Hematopoietic multipotent progenitor cell treated with erythropoietin and hydrocortisone succinate and interleukin-3 and kit ligand, for 8 days (in vitro differentiated cells): ENCODE measurements around the gene ST8SIA4.
"Not testable (repeated sequence)": the region's sequence is repeated elsewhere in the genome, so short reads cannot be mapped to it uniquely, and the experiment has no call there.

Experiments used
- DNase-seq: peaks from one replicate; pipeline ENCODE4 v3.0.0-alpha.2; 2015

The ST8SIA4 gene

GRCh38 chr5:100828071-100828897 lies 74.8 kb downstream of the ST8SIA4 start:
- no peak for DNase-seq

DNA sequence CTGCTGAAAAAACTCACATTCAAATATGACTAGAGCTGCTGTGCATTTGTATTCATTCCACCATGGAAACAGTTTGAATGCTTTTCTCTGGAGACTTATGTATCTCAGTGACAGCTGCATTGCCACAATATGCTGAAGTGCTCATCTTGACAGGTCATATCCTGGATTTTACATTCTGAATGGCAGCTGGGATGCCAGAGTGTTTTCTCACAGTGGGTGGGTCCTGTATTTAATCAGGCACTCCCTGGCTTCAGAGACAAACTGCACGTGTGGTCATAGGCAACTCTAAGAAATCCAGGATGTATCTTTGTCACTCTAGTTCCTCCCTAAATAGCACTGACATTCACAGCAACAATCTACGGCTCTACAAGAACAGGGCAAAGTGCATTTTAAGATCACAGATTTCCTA lies 75.6 kb downstream of the ST8SIA4 start:
- DNase-seq, result no peak

GRCh38 chr5:100826133-100826532 lies 76.9 kb downstream of the ST8SIA4 start:
- DNase-seq, result no peak

DNA sequence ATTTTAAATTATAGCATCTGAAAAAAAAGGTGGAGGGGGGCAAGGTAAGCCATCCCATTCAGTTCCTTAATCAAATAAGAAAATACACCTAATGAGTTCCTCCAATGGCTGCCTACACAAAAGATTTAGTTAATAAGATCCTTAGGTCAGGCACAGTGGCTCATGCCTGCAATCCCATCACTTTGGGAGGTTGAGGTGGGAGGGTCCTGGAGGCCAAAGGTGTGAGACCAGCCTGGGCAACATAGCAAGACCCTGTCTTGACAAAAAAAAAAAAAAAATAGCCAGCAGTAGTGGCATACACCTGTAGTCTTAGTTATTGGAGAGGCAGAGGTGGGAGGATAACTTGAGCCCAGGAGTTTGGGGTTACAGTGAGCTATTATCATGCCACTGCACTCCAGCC lies 78.4 kb downstream of the ST8SIA4 start:
- no peak for DNase-seq

DNA sequence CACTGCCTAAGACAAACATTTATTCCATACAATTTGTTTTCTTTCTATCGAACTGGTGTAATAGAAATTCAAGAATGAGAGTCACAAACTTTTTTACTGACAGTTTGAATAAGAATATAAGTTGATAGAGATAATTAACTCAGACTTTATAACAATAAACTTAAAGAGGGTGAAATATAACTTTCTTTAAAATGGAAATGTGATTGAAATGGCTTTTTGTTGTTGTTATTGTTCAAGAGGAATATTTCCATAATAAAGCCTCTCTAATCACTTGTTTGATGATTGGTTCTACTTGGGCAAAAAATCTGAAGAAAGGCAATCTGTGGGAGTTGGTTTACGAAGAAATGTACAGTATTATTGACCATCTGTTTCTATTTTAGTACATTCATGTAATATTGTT lies 79.3 kb downstream of the ST8SIA4 start:
- no peak for DNase-seq

DNA sequence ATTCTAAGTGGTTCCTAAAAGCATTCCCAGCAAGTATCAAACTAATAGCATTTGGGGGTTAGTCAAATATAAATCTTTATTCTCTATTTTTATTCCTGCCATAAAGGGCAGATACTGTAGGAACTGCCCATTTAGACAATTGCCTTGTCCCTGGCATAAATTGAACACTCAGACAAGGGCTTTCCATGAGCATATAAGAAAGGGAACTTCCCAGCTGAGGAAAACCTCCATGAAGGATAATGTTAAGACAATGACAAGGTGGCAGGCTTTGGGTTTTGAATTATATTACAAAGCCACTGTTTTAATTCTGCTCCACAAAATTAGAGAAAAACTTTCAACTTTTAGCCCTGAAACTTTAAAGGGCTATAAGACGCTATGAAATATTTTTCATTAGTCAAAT lies 81.3 kb downstream of the ST8SIA4 start:
- no peak for DNase-seq

GRCh38 chr5:100818340-100818739 lies 84.7 kb downstream of the ST8SIA4 start:
- no peak for DNase-seq

DNA sequence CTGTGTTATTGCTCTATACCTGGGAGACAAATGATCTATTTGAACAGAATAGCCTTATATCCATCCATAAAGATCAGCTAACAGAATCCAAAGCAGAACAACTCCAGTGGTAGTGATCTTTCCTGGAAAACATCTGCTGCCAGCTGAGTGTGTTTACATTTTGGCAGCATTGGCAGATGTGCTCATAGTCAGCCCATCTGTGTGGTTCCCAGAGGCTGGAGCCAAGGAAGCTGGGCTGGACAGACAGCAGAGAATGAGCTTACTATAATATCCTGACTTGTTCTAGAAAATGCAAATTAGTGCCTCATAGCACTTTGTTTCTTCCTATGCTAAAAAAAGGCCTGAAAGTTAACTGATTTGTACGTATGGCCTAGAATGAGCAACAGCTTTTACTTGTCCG lies 99.7 kb downstream of the ST8SIA4 start:
- no peak for DNase-seq

GRCh38 chr5:100802208-100802607 lies 100.9 kb downstream of the ST8SIA4 start:
- no peak for DNase-seq

- DNase-seq, result no peak
Measured at GRCh38 chr5:100800562-100800961, 102.5 kb downstream of the ST8SIA4 start.

- no peak for DNase-seq
Measured at GRCh38 chr5:100799166-100799565, 103.9 kb downstream of the ST8SIA4 start.

DNA sequence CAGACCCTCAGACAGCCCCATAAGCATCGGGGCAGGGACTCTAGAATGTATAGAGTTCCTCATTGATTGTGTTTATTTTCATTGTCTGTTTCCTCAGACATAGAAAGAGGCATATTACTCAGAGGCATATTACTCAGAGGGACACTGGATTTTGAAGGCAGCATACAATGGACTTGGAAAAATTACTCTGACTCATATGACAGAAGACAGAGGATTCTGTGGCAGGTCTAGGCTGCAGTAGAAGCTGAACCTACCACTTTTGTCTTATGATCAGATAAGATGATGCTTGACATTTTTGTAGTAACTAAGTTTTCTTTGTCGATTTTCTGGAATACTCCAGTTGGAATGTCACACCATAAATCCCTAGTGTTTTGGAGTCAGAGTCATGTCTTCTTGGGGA lies 105.2 kb downstream of the ST8SIA4 start:
- no peak for DNase-seq

DNA sequence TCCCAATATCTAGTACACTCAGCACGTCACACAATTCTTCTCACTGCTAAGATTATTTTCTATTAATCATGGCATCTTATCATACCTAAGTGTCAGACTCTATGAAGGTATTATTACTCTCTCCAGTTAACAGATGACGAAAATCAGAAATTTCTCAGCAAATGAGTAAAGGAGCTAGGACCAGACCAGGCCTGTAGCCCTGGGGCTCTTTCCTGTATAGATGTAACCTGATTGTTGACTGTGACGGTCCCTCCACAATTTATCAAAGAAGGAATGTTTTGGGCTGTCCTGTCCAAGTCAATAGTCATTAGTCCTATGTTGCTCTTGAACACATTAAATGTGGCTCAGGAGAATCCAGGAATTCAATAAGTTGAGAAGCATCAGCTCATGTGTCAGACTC lies 106.2 kb downstream of the ST8SIA4 start:
- no peak for DNase-seq

DNA sequence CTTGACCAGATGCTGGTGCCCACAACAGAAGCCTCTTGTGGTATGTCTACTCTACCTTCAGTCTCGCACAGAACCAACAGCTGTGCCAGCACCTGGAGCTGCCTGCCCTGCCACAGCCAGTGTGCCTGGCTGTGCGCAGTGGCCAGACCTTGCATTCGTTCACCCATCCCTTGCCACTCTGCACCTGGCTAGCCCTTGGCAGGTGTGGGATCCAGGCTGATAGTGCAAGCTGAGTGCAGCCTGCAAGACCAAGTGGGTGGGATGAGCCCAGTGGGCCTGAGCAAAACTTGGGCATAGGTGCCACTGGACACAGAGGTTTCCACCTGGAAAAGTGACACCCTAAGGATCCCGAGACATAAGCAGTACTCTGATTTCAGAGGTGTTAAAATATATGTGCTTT lies 108.2 kb downstream of the ST8SIA4 start:
- DNase-seq, result no peak

GRCh38 chr5:100794218-100794617 lies 108.9 kb downstream of the ST8SIA4 start:
- DNase-seq, result no peak

- no peak for DNase-seq
Measured at GRCh38 chr5:100792781-100793180, 110.3 kb downstream of the ST8SIA4 start.

GRCh38 chr5:100791391-100791790 lies 111.7 kb downstream of the ST8SIA4 start:
- DNase-seq, result peak; percentile 8

DNA sequence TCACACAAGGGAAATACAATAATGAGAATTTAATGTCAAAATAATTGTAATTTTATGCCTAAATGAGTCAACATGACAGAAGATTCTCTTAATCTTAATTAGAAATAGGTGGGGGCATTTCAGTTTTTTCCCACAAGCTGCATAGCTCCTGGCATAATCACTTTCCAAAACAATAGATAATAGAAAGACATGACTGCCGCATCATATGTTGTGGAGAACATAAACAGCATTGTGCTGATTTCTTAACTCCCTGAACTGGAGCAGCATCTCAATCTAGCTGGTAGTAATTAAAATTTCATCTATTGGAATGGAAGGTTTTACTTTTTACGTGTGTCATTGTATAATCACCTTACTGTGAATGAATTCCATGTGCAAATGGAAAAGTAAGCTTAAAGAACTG lies 112.1 kb downstream of the ST8SIA4 start:
- DNase-seq, result no peak

DNA sequence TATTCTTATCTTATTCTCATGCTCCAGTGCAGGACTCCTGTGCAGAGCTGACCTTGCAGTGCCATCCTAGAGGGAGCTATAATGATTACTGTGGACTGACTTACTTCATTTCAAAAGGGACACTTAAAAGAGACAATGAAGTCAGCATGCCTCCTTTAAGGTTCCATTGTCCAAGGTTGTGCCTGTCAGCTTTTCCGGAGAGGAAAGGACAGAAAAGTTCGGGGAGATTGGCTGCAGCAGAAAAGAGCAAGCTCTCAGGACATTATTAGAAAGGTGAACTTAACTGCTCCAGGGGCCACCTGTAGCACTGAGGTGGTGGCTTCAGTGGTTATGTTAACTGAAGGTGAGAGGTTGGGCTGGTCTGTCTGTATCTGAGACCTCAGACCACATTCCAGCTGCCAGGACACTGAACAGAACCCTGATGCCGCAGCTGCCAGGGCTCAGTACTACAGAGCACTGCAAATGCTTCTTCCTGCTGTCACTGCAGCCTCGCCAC lies 112.9 kb downstream of the ST8SIA4 start:
- DNase-seq, result peak; percentile 19

GRCh38 chr5:100789694-100790093 lies 113.4 kb downstream of the ST8SIA4 start:
- peak; percentile 2 for DNase-seq

GRCh38 chr5:100788417-100788816 lies 114.7 kb downstream of the ST8SIA4 start:
- DNase-seq, result no peak

DNA sequence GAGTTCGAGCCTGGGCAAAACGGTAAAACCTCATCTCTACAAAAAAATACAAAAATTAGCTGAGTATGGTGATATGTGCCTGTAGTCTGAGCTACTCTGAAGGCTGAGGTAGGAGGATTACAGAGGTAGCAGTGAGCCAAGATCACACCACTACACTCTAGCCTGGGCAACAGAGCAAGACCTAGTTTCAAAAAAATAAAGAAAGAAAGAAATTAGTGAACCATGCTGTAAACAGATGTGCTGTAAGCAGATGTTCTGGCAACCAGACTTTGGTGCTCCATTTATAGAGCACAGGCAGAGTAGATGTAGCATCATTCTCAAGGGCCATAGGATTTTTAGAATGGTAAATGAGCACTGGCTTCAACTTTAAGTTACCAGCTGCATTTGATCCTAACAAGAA lies 115.4 kb downstream of the ST8SIA4 start:
- DNase-seq, result no peak

- not testable (repeated sequence) for DNase-seq
Measured at GRCh38 chr5:100785536-100785935, 117.5 kb downstream of the ST8SIA4 start.

DNA sequence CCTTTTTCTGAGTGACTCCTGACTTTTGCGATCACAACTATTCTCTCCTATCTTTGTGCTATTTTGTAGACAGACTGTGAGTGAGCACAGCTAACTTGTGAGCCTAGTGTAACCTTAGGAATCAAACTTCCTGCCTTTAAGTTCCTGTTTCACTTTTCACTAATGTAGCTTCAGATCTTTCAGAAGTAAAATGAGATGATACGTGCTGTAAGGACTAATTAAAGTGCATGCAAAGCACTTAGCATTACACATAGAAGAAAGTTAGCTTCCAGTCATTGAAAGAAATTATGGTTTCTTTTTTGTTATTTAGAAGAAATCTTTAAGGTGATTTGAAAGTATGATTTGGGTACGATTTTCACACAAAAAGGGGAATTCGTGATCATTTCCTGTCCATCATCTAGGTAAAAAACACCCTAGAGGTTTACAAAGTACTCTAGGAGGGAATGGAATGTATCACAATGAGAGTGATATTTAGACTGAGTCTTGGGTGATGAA lies 122.7 kb downstream of the ST8SIA4 start:
- no peak for DNase-seq
